K562 (cell line): ENCODE data around the gene SYNGR3. TPM values are rescaled to one million over a fixed set of nuclear protein-coding genes. Genes with fewer than 3 reads are reported as not detected.

Experiments used
- AFF1 ChIP-seq, 2 experiments: fragments of 450-650 bp; IDR thresholded peaks; 2 replicates each; pipeline ENCODE4 v1.6.1; 2018; ENCODE audit warnings: mild to moderate bottlenecking in 2 of 2, low read depth in 1 of 2; ENCODE audit not compliant: partially characterized antibody in 2 of 2
- CREM ChIP-seq: IDR thresholded peaks from 2 replicates; pipeline ENCODE4 v1.6.1; 2014; ENCODE audit warnings: antibody characterized with exemption, low read depth
- EP400 ChIP-seq: fragments of 450-650 bp; IDR thresholded peaks from 2 replicates; pipeline ENCODE4 v1.6.1; 2017; ENCODE audit warnings: antibody characterized with exemption, mild to moderate bottlenecking, moderate library complexity
- ESRRA ChIP-seq: fragments of 450-650 bp; IDR thresholded peaks from 2 replicates; pipeline ENCODE4 v1.6.1; 2014; ENCODE audit warnings: low read depth, mild to moderate bottlenecking, moderate library complexity, borderline replicate concordance
- MAFG ChIP-seq: fragments of 450-650 bp; conservative IDR thresholded peaks from 2 replicates; pipeline ENCODE4 v1.6.1; 2016; ENCODE audit warnings: missing genetic modification characterization, missing compliant biosample characterization
- MYC ChIP-seq, 2 experiments: fragments of 250-450 bp in 1 of 2; sonication (Bioruptor Pico) in 1 of 2; IDR thresholded peaks; 2 replicates each; pipeline versions ENCODE4 v1.5.1 to v1.6.1; 2012 to 2021; ENCODE audit warnings: low read depth in 2 of 2, borderline replicate concordance in 1 of 2, improper control_type of control experiment in 1 of 2, low read length in 1 of 2, mild to moderate bottlenecking in 1 of 2, moderate library complexity in 1 of 2
- PCBP1 ChIP-seq: fragments of 200-400 bp; formaldehyde crosslinking; IDR thresholded peaks from 2 replicates; pipeline ENCODE4 v1.6.1; 2018; ENCODE audit warnings: mild to moderate bottlenecking, low read depth, low read length; ENCODE audit not compliant: poor library complexity, severe bottlenecking
- RBBP5 ChIP-seq: fragments of 200-600 bp; sonication (generic); IDR thresholded peaks from 2 replicates; pipeline ENCODE4 v1.6.1; 2012; ENCODE audit warnings: borderline replicate concordance, mild to moderate bottlenecking, low read length, control low read depth, inconsistent platforms; ENCODE audit not compliant: insufficient read depth, poor library complexity, severe bottlenecking
- ZFP91 ChIP-seq: sonication (generic); formaldehyde crosslinking; IDR thresholded peaks from 2 replicates; pipeline ENCODE4 v1.8.0; 2022; ENCODE audit warnings: mild to moderate bottlenecking, missing genetic modification reagents
- ZHX1 ChIP-seq: fragments of 150-350 bp; conservative IDR thresholded peaks from 2 replicates; pipeline ENCODE4 v1.6.1; 2014; ENCODE audit warnings: low read length
- ZNF395 ChIP-seq: fragments of 200-800 bp; sonication (Bioruptor generic); IDR thresholded peaks from 2 replicates; pipeline ENCODE4 v1.6.1; 2017; ENCODE audit warnings: missing genetic modification characterization, missing compliant biosample characterization
- ZNF511 ChIP-seq: sonication (generic); formaldehyde crosslinking; IDR thresholded peaks from 2 replicates; pipeline ENCODE4 v1.8.0; 2022; ENCODE audit warnings: mild to moderate bottlenecking, missing genetic modification reagents
- polyA plus RNA-seq, 8 experiments: library from polyadenylated mRNA; depleted of rRNA in 4 of 8; stranded (reverse) in 5 of 8; unstranded in 3 of 8; fragments of >200 nt; fragmentation: Nextera tagmentation in 2 of 8; fragmentation: Illumina TruSeq in 1 of 8; extraction: Ambion mirVana in 2 of 8; extraction: Trizol in 1 of 8; gene quantifications; 2 replicates each; pipeline versions ENCODE4 v1.2.1 to v1.2.3, GENCODE V29; 2011 to 2014; ENCODE audit warnings: inconsistent platforms in 1 of 8, missing spikeins in 1 of 8
- total RNA-seq, 7 experiments: library from RNA; depleted of rRNA in 6 of 7; stranded (reverse); fragments of >200 nt in 6 of 7; fragmentation: Illumina TruSeq in 2 of 7; extraction: Trizol in 2 of 7; gene quantifications; 2 replicates each; pipeline versions ENCODE4 v1.2.1 to v1.2.3, GENCODE V29; 2011 to 2021; ENCODE audit warnings: low replicate concordance in 1 of 7

Gene SYNGR3
- total and polyA plus RNA-seq, 9 of the 15 experiments (the other 6 are each of a cell fraction or from before 2014, with no cell fraction given): 3.7 to 69.2 (median 36.3) TPM

GRCh38 chr16:1991948-1992703 is 2.4 kb downstream of the SYNGR3 start (continued):
- TF ChIP-seq ZFP91 (CRISPR knock-in tag) (peak; percentile 55; the same call in 1 of the 2 replicates), RBBP5 (peak; percentile 20), ZHX1 (no peak), ESRRA (peak; percentile 68; the same call in 1 of the 2 replicates), MAFG (tag) (no peak), EP400 (peak; percentile 84; the same call in 1 of the 2 replicates), PCBP1 (peak; percentile 30), AFF1 (IDR thresholded peaks at IDR 0.05; ENCODE audit: low read depth in 1 of 2, partially characterized antibody in 2 of 2) (no peak), ZNF395 (CRISPR knock-in tag) (0 out of 2 replicates have a peak, but pooled peaks have one; percentile 12), MYC (IDR thresholded peaks at IDR 0.05; ENCODE audit: low read depth, low read length) (peak; percentile 95), MYC (CRISPR knock-in tag; IDR thresholded peaks at IDR 0.05; ENCODE audit: borderline replicate concordance, low read depth) (no peak), ZNF511 (CRISPR knock-in tag) (peak; percentile 82), CREM (0 out of 2 replicates have a peak, but pooled peaks have one; percentile 24)
